Stimulated activated CD8-positive, alpha-beta memory T cell treated with anti-CD3 and anti-CD28 coated beads, Interleukin-12 subunit alpha, Interleukin-12 subunit beta, amount 100 ng/mL, for 1 hour (primary cell): ENCODE measurements around the gene ARMS2.

ENCODE experiments used
- DNase-seq: peaks from one replicate; pipeline ENCODE4 v3.0.0-alpha.2; 2020; ENCODE audit warnings: low read depth

Gene ARMS2

GRCh38 chr10:122454603-122455080, at the start of gene ARMS2:
Gene ARMS2 (plus strand): TSS chr10:122454653. CDS start chr10:122454728, 75 bp downstream.
- no peak for DNase-seq

- peak; percentile 21 for DNase-seq
These were observed 46.9 kb upstream of the ARMS2 start for GRCh38 chr10:122407375-122408125.

DNA sequence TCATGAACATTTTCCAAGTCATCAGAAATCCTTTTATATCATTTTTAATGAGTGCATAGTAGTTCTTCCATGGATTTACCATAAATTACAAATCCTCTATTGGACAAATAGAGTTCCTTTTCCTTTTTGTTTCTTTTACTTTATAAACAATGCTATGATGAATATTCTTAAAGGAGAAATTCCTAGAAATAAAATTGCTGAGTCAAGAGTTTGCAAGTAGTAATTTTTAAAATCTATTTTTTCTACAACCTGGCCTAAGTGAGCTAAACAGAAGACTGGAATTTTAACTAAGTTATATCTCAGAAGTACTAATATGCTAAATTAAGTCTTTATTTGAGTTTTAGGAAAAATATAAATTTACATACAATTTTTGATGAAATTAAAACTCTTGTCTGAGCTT, 41.1 kb upstream of the ARMS2 start:
- DNase-seq: no peak

DNA sequence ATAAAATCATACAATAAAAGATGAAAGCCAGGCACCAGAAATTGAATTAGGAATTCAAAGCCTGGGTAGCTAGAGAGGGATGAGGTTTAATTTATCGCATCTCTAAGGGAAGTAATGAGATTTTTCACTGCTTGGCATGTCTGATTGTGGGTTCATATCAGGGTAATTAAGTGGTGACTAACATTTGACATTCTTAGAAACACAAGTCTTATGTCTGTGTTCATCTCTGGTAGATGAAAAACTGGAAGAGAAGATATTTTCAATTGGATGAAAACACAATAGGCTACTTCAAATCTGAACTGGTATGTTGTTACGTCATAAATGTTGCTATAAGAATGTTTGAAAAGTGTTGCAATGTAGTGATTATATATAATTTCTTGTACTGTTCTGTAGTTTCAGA, 36.8 kb upstream of the ARMS2 start:
- no peak for DNase-seq

GRCh38 chr10:122419016-122419415, 35.4 kb upstream of the ARMS2 start:
- DNase-seq: no peak

DNA sequence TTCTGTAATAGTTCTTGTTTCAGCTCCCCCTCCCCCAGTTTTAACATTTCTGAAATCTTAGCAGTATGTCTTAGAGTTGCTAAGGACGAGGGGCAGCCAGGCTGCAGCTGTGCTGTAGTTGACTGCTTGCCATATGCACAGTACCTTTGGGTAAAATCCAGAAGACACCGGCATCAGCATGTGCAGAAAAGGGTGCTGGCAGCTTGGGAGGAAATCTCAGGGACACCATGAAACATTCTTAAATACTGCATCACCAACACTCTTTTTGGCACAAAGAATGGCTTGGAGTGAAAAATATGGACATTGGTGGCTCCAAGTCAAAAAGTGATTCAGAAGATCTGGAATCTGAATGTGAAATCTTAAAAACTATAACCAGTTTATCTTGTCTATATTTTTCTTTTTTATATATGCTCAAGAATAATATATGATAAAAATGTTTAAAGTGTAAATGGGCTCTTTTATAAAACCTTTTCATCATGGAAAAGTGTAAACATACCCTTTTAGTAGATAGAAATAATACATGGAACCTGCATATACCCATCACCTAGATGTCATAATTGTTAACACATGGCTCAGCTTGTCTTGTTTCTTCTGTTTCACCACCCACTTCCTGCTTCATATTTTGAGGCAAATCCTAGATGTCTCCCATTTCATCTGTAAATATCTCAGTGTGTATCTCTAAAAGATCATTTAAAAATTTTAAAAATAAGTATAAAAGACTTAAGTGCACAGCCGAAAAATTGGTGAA, 34.4 kb upstream of the ARMS2 start:
- DNase-seq: no peak

DNA sequence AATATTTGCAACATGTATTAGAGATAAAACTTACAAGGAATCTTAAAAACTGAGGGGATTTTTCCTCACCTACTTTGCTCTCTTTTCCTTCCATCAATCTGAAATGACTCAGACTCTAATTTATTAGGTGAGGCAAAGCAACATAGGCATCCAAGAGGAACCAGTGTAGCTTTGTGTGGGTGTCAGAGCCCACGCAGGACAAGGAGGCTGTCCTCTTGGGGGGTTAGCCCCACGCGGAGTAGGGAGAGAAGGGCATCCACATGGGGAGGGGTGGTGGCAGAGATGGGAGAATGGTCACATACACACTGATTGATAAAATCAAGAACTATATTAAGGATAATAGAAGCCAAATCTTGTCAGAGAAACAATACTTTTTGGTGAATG, 33.8 kb upstream of the ARMS2 start:
- DNase-seq: no peak

- no peak for DNase-seq
These were observed 33.3 kb upstream of the ARMS2 start for GRCh38 chr10:122421054-122421625.

GRCh38 chr10:122421742-122422141, 32.7 kb upstream of the ARMS2 start:
- DNase-seq: no peak

- DNase-seq: peak; percentile 8
These were observed 32.0 kb upstream of the ARMS2 start for GRCh38 chr10:122422266-122422989.

- DNase-seq: no peak
These were observed 30.4 kb upstream of the ARMS2 start for GRCh38 chr10:122424059-122424458.

DNA sequence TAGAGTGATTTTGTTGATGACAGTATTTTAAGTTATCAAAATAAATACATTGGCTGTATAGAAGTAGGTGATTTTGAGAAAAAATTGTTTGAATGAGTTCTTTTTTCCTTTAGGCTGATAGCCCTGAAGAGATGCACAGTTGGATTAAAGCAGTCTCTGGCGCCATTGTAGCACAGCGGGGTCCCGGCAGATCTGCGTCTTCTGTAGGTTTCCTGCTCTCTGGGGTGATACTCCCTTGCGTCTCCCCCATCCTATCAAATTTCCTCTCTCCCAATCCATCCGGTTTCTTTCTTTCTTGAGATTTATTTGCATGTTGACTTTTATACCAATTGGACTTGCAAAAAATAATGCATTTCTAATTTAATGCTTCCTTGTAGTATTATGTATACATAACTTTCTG, 27.6 kb upstream of the ARMS2 start:
- no peak for DNase-seq

DNA sequence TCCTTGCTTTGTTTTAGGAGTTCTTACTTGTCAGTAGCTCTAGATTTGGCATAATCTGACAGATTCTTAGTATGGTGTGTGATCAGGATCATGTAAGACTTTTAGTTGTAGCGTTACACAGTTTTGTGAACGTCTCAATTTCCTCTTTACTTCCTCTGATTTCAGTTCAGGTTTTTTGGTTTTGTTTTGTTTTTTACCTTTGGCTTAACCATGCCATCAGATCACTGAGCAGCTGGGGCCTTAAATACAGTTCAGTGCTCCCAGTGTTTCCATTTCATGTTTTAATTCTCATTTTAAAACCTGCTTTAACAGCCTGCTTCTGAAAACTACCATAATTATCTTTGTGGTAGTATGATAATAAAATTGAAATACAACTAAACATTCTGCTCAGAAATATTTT, 27.2 kb upstream of the ARMS2 start:
- no peak for DNase-seq

GRCh38 chr10:122435212-122435827, 19.1 kb upstream of the ARMS2 start:
- no peak for DNase-seq

- no peak for DNase-seq
These were observed 12.5 kb upstream of the ARMS2 start for GRCh38 chr10:122441961-122442360.

GRCh38 chr10:122445469-122445868, 9.0 kb upstream of the ARMS2 start:
- DNase-seq: no peak

GRCh38 chr10:122445904-122446303, 8.5 kb upstream of the ARMS2 start:
- DNase-seq: no peak

GRCh38 chr10:122446668-122447423, 7.6 kb upstream of the ARMS2 start:
- DNase-seq: no peak

GRCh38 chr10:122448600-122448999, 5.9 kb upstream of the ARMS2 start:
- no peak for DNase-seq

DNA sequence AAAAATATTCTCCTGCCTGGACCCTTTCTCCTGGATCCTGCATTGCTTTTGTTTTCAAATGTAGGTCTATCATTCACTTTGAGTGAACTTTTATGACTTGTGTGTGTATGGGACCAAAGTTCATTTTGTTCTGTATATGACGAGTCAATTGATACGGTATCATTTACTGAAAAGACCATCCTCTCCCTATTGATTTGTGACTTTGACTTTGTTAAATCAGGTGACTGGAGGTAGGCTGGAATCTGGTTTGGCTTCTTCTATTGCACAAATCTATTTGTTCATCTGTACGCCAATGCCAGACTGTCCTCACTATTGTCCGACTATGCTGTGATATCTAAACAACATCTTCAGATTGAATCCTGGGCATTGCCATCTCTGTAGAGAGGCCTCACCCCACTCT, 5.3 kb upstream of the ARMS2 start:
- no peak for DNase-seq

DNA sequence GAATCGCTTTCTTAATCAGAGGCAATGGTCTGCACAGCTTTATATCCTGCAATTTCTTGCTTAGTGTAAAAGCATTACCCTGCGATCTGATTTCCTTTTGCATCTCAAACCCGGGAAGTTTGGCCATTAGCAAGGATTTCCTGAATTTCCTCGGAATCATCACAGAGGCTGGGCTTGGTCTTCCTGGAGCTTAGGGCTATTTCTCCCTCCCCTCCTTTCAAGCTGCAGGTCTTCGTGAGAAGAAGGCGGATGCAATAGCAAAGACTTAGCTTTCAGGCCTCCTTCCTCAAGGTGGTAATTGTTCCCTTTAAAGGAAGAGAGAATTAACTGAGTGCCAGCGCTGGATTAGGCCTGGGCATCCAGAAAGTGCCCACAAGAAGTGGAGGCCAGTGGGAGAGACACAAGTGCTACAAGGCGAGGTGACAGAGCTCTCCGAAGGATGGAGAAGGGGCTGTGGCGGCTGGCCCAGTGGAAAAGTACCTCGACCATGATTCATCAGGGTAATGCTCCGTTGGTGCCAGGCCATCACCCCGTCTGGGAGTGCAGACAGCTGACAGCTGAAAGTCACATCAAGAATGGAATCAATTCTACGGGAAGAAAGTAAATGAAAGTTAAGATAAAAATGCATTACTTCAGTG, 4.0 kb upstream of the ARMS2 start:
- DNase-seq: no peak
